Caco-2 (cell line): ENCODE measurements around the gene BMPR1B. TPM values are rescaled to one million over a fixed set of nuclear protein-coding genes. Genes with fewer than 3 reads are reported as not detected.

Source experiments
- BruUV-seq: library from RNA; stranded (reverse); fragments of 400-500 nt; replicated peaks from 2 replicates; lab custom pipeline; 2021; lab: Mats Ljungman, UMichigan
- CTCF ChIA-PET: fragments of 300-600 bp; sonication (Branson Sonifier 250); formaldehyde crosslinking; loops from one replicate; lab custom pipeline; 2022; ENCODE audit warnings: antibody characterized with exemption; lab: Charles Lee
- POLR2A ChIA-PET: fragments of 300-600 bp; sonication (Branson Sonifier 250); formaldehyde crosslinking; loops from one replicate; lab custom pipeline; 2022; ENCODE audit warnings: antibody characterized with exemption; lab: Charles Lee
- DNase-seq, 2 experiments: peaks; one replicate each; pipeline versions ENCODE4 v3.0.0 to v3.0.0-alpha.2; 2020 to 2022
- H3K27me3 ChIP-seq: replicated peaks from 2 replicates; pipeline ENCODE4 v1.6.0; 2011; ENCODE audit warnings: low read length; ENCODE audit not compliant: control insufficient read depth, insufficient read depth
- H3K36me3 ChIP-seq: 2 replicates; pipeline ENCODE4 v1.5.1; 2011; ENCODE audit warnings: low read length; ENCODE audit not compliant: control insufficient read depth, insufficient read depth
- H3K4me1 ChIP-seq: fragments of 250-450 bp; sonication (Bioruptor Pico); 2 replicates; pipeline ENCODE4 v1.5.1; 2020; ENCODE audit warnings: mild to moderate bottlenecking
- H3K4me3 ChIP-seq: 2 replicates; pipeline ENCODE4 v1.5.1; 2011; ENCODE audit warnings: low read depth, mild to moderate bottlenecking, control low read depth, low read length
- H3K9me3 ChIP-seq: fragments of 250-450 bp; sonication (Bioruptor Pico); 2 replicates; pipeline ENCODE4 v1.5.1; 2020; ENCODE audit warnings: mild to moderate bottlenecking, moderate library complexity
- H3K27ac Mint-ChIP-seq: one replicate; pipeline ENCODE4 v1.8.0; 2022; ENCODE audit warnings: mixed read lengths; ENCODE audit not compliant: unreplicated experiment
- H3K27me3 Mint-ChIP-seq: one replicate; pipeline ENCODE4 v1.8.0; 2022; ENCODE audit warnings: mixed read lengths; ENCODE audit not compliant: insufficient read depth, unreplicated experiment
- H3K36me3 Mint-ChIP-seq: one replicate; pipeline ENCODE4 v1.8.0; 2022; ENCODE audit warnings: mild to moderate bottlenecking, mixed read lengths; ENCODE audit not compliant: insufficient read depth, unreplicated experiment
- H3K4me1 Mint-ChIP-seq: one replicate; pipeline ENCODE4 v1.8.0; 2022; ENCODE audit warnings: low read depth, mixed read lengths; ENCODE audit not compliant: unreplicated experiment
- H3K4me3 Mint-ChIP-seq: one replicate; pipeline ENCODE4 v1.8.0; 2022; ENCODE audit warnings: mild to moderate bottlenecking, moderate library complexity, mixed read lengths; ENCODE audit not compliant: unreplicated experiment
- H3K9me3 Mint-ChIP-seq: one replicate; pipeline ENCODE4 v1.8.0; 2022; ENCODE audit warnings: mixed read lengths; ENCODE audit not compliant: unreplicated experiment
- CTCF ChIP-seq, 2 experiments: fragments of 200-600 bp in 1 of 2; IDR thresholded peaks; 1 replicate in 1 of 2; 2 replicates in 1 of 2; pipeline versions ENCODE4 v1.5.1 to v1.8.0; 2011 to 2022; ENCODE audit warnings: antibody characterized with exemption in 1 of 2, control low read depth in 1 of 2, inconsistent platforms in 1 of 2, low read depth in 1 of 2, low read length in 1 of 2, mild to moderate bottlenecking in 1 of 2, moderate library complexity in 1 of 2; ENCODE audit not compliant: insufficient read depth in 1 of 2, severe bottlenecking in 1 of 2, unreplicated experiment in 1 of 2
- intact Hi-C: fragments of 100-400 bp; cut with micrococcal nuclease; formaldehyde crosslinking; loops from one replicate; pipeline ENCODE4 v1.10.0; 2022; ENCODE audit not compliant: unreplicated experiment
- total RNA-seq: library from RNA; stranded (reverse); gene quantifications from 2 replicates; pipeline ENCODE4 v1.2.3, GENCODE V29; 2022

BMPR1B gene
- total RNA-seq, 1 experiment from 2014 or later: 8.7 TPM

GRCh38 chr4:94889946-94890345 lies 132.2 kb downstream of the BMPR1B start:
- Histone ChIP-seq H3K36me3 (no peaks in the 10 kb centered on the region), H3K4me3 (no peak overlapping the region), H3K9me3 (no peaks in the 10 kb centered on the region), H3K4me1 (no peaks in the 10 kb centered on the region), H3K27me3 (no peaks in the 10 kb centered on the region)
- ChIA-PET CTCF (no interaction called here), POLR2A (no interaction called here)
- no peak overlapping the region for H3K4me3 Mint-ChIP-seq
- no TSS peak for BruUV-seq
- DNase-seq: no peak
- no peak for TF ChIP-seq CTCF (IDR thresholded peaks at IDR 0.05; ENCODE audit: insufficient read depth in 1 of 2, low read depth in 1 of 2, low read length in 1 of 2, severe bottlenecking in 1 of 2, unreplicated experiment in 1 of 2)
- no peaks in the 10 kb centered on the region for H3K9me3 Mint-ChIP-seq
- no peak overlapping the region for H3K27ac Mint-ChIP-seq
- peaks cover 6% of the 10 kb centered on the region for H3K36me3 Mint-ChIP-seq
- H3K4me1 Mint-ChIP-seq: no peaks in the 10 kb centered on the region
- no peaks in the 10 kb centered on the region for H3K27me3 Mint-ChIP-seq
- intact Hi-C loops: loop anchor here (10.0 kb wide), 1 partner anchor 125 kb away; no protein-coding TSS in a partner anchor

GRCh38 chr4:94890579-94890978 lies 132.8 kb downstream of the BMPR1B start:
- BruUV-seq: no TSS peak
- intact Hi-C loops: loop anchor here (10.0 kb wide), 1 partner anchor 126 kb away; no protein-coding TSS in a partner anchor
- DNase-seq: no peak
- H3K9me3 ChIP-seq: no peaks in the 10 kb centered on the region
- POLR2A ChIA-PET: no interaction called here
- no peak overlapping the region for H3K4me3 ChIP-seq
- Mint-ChIP-seq H3K4me3 (no peak overlapping the region), H3K36me3 (peaks cover 6% of the 10 kb centered on the region), H3K27ac (no peak overlapping the region), H3K9me3 (no peaks in the 10 kb centered on the region), H3K27me3 (no peaks in the 10 kb centered on the region), H3K4me1 (no peaks in the 10 kb centered on the region)
- no peaks in the 10 kb centered on the region for H3K36me3 ChIP-seq
- no peak for TF ChIP-seq CTCF (IDR thresholded peaks at IDR 0.05; ENCODE audit: insufficient read depth in 1 of 2, low read depth in 1 of 2, low read length in 1 of 2, severe bottlenecking in 1 of 2, unreplicated experiment in 1 of 2)
- CTCF ChIA-PET: no interaction called here
- H3K27me3 ChIP-seq: no peaks in the 10 kb centered on the region
- no peaks in the 10 kb centered on the region for H3K4me1 ChIP-seq

- intact Hi-C loops: loop anchor here (10.0 kb wide), 1 partner anchor 127 kb away; no protein-coding TSS in a partner anchor
Measured at GRCh38 chr4:94892051-94892450, 134.3 kb downstream of the BMPR1B start.

More at GRCh38 chr4:94892051-94892450, 134.3 kb downstream of the BMPR1B start:
- POLR2A ChIA-PET: no interaction called here
- Histone ChIP-seq H3K4me1 (0 out of 2 replicates have a peak, but pooled peaks cover 2% of the 10 kb centered on the region), H3K4me3 (no peak overlapping the region), H3K36me3 (no peaks in the 10 kb centered on the region), H3K27me3 (no peaks in the 10 kb centered on the region), H3K9me3 (no peaks in the 10 kb centered on the region)
- no peak overlapping the region for H3K27ac Mint-ChIP-seq
- no peak overlapping the region for H3K4me3 Mint-ChIP-seq
- no peaks in the 10 kb centered on the region for H3K4me1 Mint-ChIP-seq
- no peak for DNase-seq
- peaks cover under 1% of the 10 kb centered on the region for H3K36me3 Mint-ChIP-seq
- no TSS peak for BruUV-seq
- no peaks in the 10 kb centered on the region for H3K9me3 Mint-ChIP-seq
- TF ChIP-seq CTCF (IDR thresholded peaks at IDR 0.05; ENCODE audit: insufficient read depth in 1 of 2, low read depth in 1 of 2, low read length in 1 of 2, severe bottlenecking in 1 of 2, unreplicated experiment in 1 of 2): no peak
- no peaks in the 10 kb centered on the region for H3K27me3 Mint-ChIP-seq
- CTCF ChIA-PET: no interaction called here
